ENCODE measurements around the gene IGBP1. TPM values are rescaled to one million over a fixed set of nuclear protein-coding genes. Genes with fewer than 3 reads are reported as not detected.

Gene IGBP1
- total and polyA plus RNA-seq, 9 of the 15 experiments (the other 6 are each of a cell fraction or from before 2014, with no cell fraction given): 36.6 to 91.5 (median 52.8) TPM

- DNase-seq (ENCODE audit: extremely low read depth in 1 of 4, low spot score in 3 of 4) (no peak), FAIRE-seq (no peak), ATAC-seq (no peak)
- no peaks in the 10 kb centered on the region for H3K27me3 ChIP-seq (ENCODE audit: control insufficient read depth in 2 of 2, insufficient read depth in 2 of 2, low read length in 2 of 2)
- BruUV-seq (replicated peaks): no TSS peak
- no peak overlapping the region for H3K4me2 ChIP-seq (ENCODE audit: insufficient read depth, low read length)
- no peaks in the 10 kb centered on the region for H3K9me3 ChIP-seq (replicated peaks; ENCODE audit: control insufficient read depth, insufficient read depth, low read depth, low read length)
- no peaks in the 10 kb centered on the region for H3K79me2 ChIP-seq (ENCODE audit: control insufficient read depth, insufficient read depth, low read length)
- H2AFZ ChIP-seq (ENCODE audit: low read depth, low read length): no peak overlapping the region
- ChIA-PET POLR2A (no interaction called here), CTCF (ENCODE audit: low intra/inter-chr PET ratio) (no interaction called here)
- H3K9ac ChIP-seq (ENCODE audit: insufficient read depth in 1 of 2, low read depth in 2 of 2, low read length in 2 of 2): no peak overlapping the region
- H3K4me1 ChIP-seq (replicated peaks in 1 of 2; ENCODE audit: control insufficient read depth in 2 of 2, insufficient read depth in 2 of 2, low read length in 2 of 2): no peaks in the 10 kb centered on the region
- TF ChIP-seq GATAD2A (IDR thresholded peaks at IDR 0.05): no peak
- TF ChIP-seq DIDO1 (tag; IDR thresholded peaks at IDR 0.05; ENCODE audit: low read depth): no peak
- no peak for TF ChIP-seq GABPA (tag; conservative IDR thresholded peaks at IDR 0.05; ENCODE audit: low read depth)
- TF ChIP-seq MBD2 (IDR thresholded peaks at IDR 0.05; ENCODE audit: borderline replicate concordance, low read depth): no peak
- TF ChIP-seq ZFP1 (CRISPR knock-in tag; IDR thresholded peaks at IDR 0.05): no peak
- no peak for TF ChIP-seq ELF2 (CRISPR knock-in tag; IDR thresholded peaks at IDR 0.05)
- no peak for TF ChIP-seq SAP30 (IDR thresholded peaks at IDR 0.05; ENCODE audit: borderline replicate concordance, insufficient read depth, low read depth, low read length, poor library complexity, severe bottlenecking)
- TF ChIP-seq ZNF134 (CRISPR knock-in tag; conservative IDR thresholded peaks at IDR 0.05): no peak
- no peak for TF ChIP-seq XRCC4 (IDR thresholded peaks at IDR 0.05; ENCODE audit: extremely low read depth, insufficient read depth, insufficient read length)
- TF ChIP-seq CBX5 (IDR thresholded peaks at IDR 0.05; ENCODE audit: borderline replicate concordance, low read depth): no peak
- TF ChIP-seq FOXJ2 (tag; IDR thresholded peaks at IDR 0.05): no peak
- TF ChIP-seq MXI1 (IDR thresholded peaks at IDR 0.05; ENCODE audit: low read depth, low read length): no peak
- TF ChIP-seq RBM39 (optimal IDR thresholded peaks at IDR 0.05; ENCODE audit: low read depth, low read length): no peak
- intact Hi-C loops (cut with micrococcal nuclease): no loop called here
- no peaks in the 10 kb centered on the region for H3K36me3 ChIP-seq (ENCODE audit: control insufficient read depth, insufficient read depth, low read length)
- no peak overlapping the region for H3K4me3 ChIP-seq
- no peaks in the 10 kb centered on the region for H4K20me1 ChIP-seq (replicated peaks; ENCODE audit: control insufficient read depth, insufficient read depth, low read length)
- 0% methylated on average over 2 of the region's 2 CpGs for WGBS (ENCODE audit: insufficient coverage, low coverage, missing lambda C conversion rate)
- in situ Hi-C loops (cut with MboI): no loop called here
- H3K9me1 ChIP-seq (ENCODE audit: control insufficient read depth, insufficient read depth, low read length): no peaks in the 10 kb centered on the region
- no peak overlapping the region for H3K27ac ChIP-seq (ENCODE audit: extremely low read depth, low read depth, low read length)
These were observed 28.0 kb upstream of the IGBP1 start for GRCh38 chrX:70105229-70105628.

Measured in K562 (cell line).